Epidermal melanocyte (primary cell): ENCODE measurements around the gene RUNX3.
"Not testable (repeated sequence)": the region's sequence is repeated elsewhere in the genome, so short reads cannot be mapped to it uniquely, and the experiment has no call there.

Source experiments
- DNase-seq: peaks from one replicate; pipeline ENCODE4 v3.0.0; 2011; ENCODE audit warnings: low spot score; ENCODE audit not compliant: insufficient read length

Gene RUNX3

GRCh38 chr1:24914226-24915069 lies 15.6 kb downstream of the RUNX3 start:
- DNase-seq = peak; percentile 47

GRCh38 chr1:24913616-24914225 lies 16.4 kb downstream of the RUNX3 start:
- DNase-seq = no peak

GRCh38 chr1:24913274-24913604 lies 16.8 kb downstream of the RUNX3 start:
- DNase-seq = no peak

GRCh38 chr1:24912376-24913273 lies 17.5 kb downstream of the RUNX3 start:
- peak; percentile 42 for DNase-seq

GRCh38 chr1:24911651-24912155 lies 18.4 kb downstream of the RUNX3 start:
- DNase-seq = no peak

GRCh38 chr1:24910751-24911650 lies 19.1 kb downstream of the RUNX3 start:
- no peak for DNase-seq

GRCh38 chr1:24910210-24910609 lies 19.9 kb downstream of the RUNX3 start:
- DNase-seq = no peak

- DNase-seq = peak; percentile 71
Observed at GRCh38 chr1:24909388-24909898, 20.6 kb downstream of the RUNX3 start.

- no peak for DNase-seq
Observed at GRCh38 chr1:24908591-24909259, 21.4 kb downstream of the RUNX3 start.

GRCh38 chr1:24907587-24908294 lies 22.3 kb downstream of the RUNX3 start:
- not testable (repeated sequence) for DNase-seq

- no peak for DNase-seq
Observed at GRCh38 chr1:24906760-24907490, 23.2 kb downstream of the RUNX3 start.

GRCh38 chr1:24905979-24906720 lies 23.9 kb downstream of the RUNX3 start:
- no peak for DNase-seq

- DNase-seq = peak; percentile 8
Observed at GRCh38 chr1:24905355-24905978, 24.6 kb downstream of the RUNX3 start.

- no peak for DNase-seq
Observed at GRCh38 chr1:24904731-24905354, 25.2 kb downstream of the RUNX3 start.

- peak; percentile 8 for DNase-seq
Observed at GRCh38 chr1:24903955-24904730, 25.9 kb downstream of the RUNX3 start.

- DNase-seq = peak; percentile 8
Observed at GRCh38 chr1:24903560-24903954, 26.5 kb downstream of the RUNX3 start.
